Raji (cell line): Measurements from ENCODE around the gene CHCHD6.

Experiments
- POLR2A ChIP-seq: IDR thresholded peaks from 2 replicates; pipeline ENCODE4 v1.6.1; 2011; ENCODE audit warnings: low read depth, low read length, control low read depth; ENCODE audit not compliant: insufficient read depth

Gene CHCHD6

GRCh38 chr3:126797563-126797962 is 93.5 kb downstream of the CHCHD6 start:
- TF ChIP-seq POLR2A = no peak

- TF ChIP-seq POLR2A = no peak
Measured at GRCh38 chr3:126798521-126798920, 94.5 kb downstream of the CHCHD6 start.

GRCh38 chr3:126799099-126799498 is 95.1 kb downstream of the CHCHD6 start:
- TF ChIP-seq POLR2A = no peak

GRCh38 chr3:126807795-126808194 is 103.8 kb downstream of the CHCHD6 start:
- no peak for TF ChIP-seq POLR2A

- TF ChIP-seq POLR2A = no peak
Measured at GRCh38 chr3:126811530-126811929, 107.5 kb downstream of the CHCHD6 start.

- no peak for TF ChIP-seq POLR2A
Measured at GRCh38 chr3:126816298-126816697, 112.3 kb downstream of the CHCHD6 start.

- TF ChIP-seq POLR2A = no peak
Measured at GRCh38 chr3:126816986-126817777, 113.1 kb downstream of the CHCHD6 start.

- TF ChIP-seq POLR2A = no peak
Measured at GRCh38 chr3:126817781-126818180, 113.7 kb downstream of the CHCHD6 start.

- no peak for TF ChIP-seq POLR2A
Measured at GRCh38 chr3:126818400-126819095, 114.5 kb downstream of the CHCHD6 start.

GRCh38 chr3:126826693-126827092 is 122.7 kb downstream of the CHCHD6 start:
- no peak for TF ChIP-seq POLR2A

- TF ChIP-seq POLR2A = no peak
Measured at GRCh38 chr3:126827121-126827520, 123.1 kb downstream of the CHCHD6 start.

- no peak for TF ChIP-seq POLR2A
Measured at GRCh38 chr3:126828306-126828705, 124.3 kb downstream of the CHCHD6 start.

GRCh38 chr3:126832933-126833332 is 128.9 kb downstream of the CHCHD6 start:
- no peak for TF ChIP-seq POLR2A

- TF ChIP-seq POLR2A = no peak
Measured at GRCh38 chr3:126834596-126835471, 130.8 kb downstream of the CHCHD6 start.

- no peak for TF ChIP-seq POLR2A
Measured at GRCh38 chr3:126835472-126836219, 131.6 kb downstream of the CHCHD6 start.
